Hepatocyte (in vitro differentiated cells): ENCODE measurements around the gene RFT1. TPM values are rescaled to one million over a fixed set of nuclear protein-coding genes. Genes with fewer than 3 reads are reported as not detected.
A peak's percentile ranks its signal among the peaks of the same experiment; 100 is the strongest.

Source experiments
- DNase-seq: peaks from one replicate; pipeline ENCODE4 v3.0.0-alpha.2; 2016; ENCODE audit warnings: low spot score
- H2AFZ ChIP-seq: fragments of 200-600 bp; sonication (generic); 2 replicates; pipeline ENCODE4 v1.6.0; 2016; ENCODE audit warnings: antibody characterized with exemption, mild to moderate bottlenecking
- H3K27ac ChIP-seq: fragments of 200-600 bp; sonication (generic); 2 replicates; pipeline ENCODE4 v1.5.1; 2016; ENCODE audit warnings: mild to moderate bottlenecking
- H3K27me3 ChIP-seq: fragments of 200-600 bp; sonication (generic); 2 replicates; pipeline ENCODE4 v1.6.1; 2016
- H3K36me3 ChIP-seq: fragments of 200-600 bp; sonication (generic); replicated peaks from 2 replicates; pipeline ENCODE4 v1.5.1; 2016; ENCODE audit warnings: low read depth; ENCODE audit not compliant: insufficient read depth
- H3K4me1 ChIP-seq: fragments of 200-600 bp; sonication (generic); 2 replicates; pipeline ENCODE4 v1.5.1; 2016; ENCODE audit warnings: mild to moderate bottlenecking, moderate library complexity; ENCODE audit not compliant: insufficient read depth
- H3K4me2 ChIP-seq: fragments of 200-600 bp; sonication (generic); 2 replicates; pipeline ENCODE4 v1.6.0; 2016
- H3K4me3 ChIP-seq: fragments of 200-600 bp; sonication (generic); 2 replicates; pipeline ENCODE4 v1.5.1; 2016; ENCODE audit warnings: mild to moderate bottlenecking
- H3K79me2 ChIP-seq: fragments of 200-600 bp; sonication (generic); 2 replicates; pipeline ENCODE4 v1.6.0; 2017; ENCODE audit warnings: mild to moderate bottlenecking
- H3K9me2 ChIP-seq: fragments of 200-600 bp; sonication (generic); replicated peaks from 2 replicates; pipeline ENCODE4 v1.6.0; 2017; ENCODE audit warnings: mild to moderate bottlenecking; ENCODE audit not compliant: insufficient read depth
- H3K9me3 ChIP-seq: fragments of 200-600 bp; sonication (generic); 2 replicates; pipeline ENCODE4 v1.5.1; 2016; ENCODE audit warnings: low read depth, mild to moderate bottlenecking
- H4K20me1 ChIP-seq: fragments of 200-600 bp; sonication (generic); 2 replicates; pipeline ENCODE4 v1.6.0; 2016; ENCODE audit warnings: mild to moderate bottlenecking; ENCODE audit not compliant: insufficient read depth, poor library complexity, severe bottlenecking
- CTCF ChIP-seq: fragments of 200-600 bp; sonication (generic); IDR thresholded peaks from 2 replicates; pipeline ENCODE4 v1.5.1; 2016; ENCODE audit warnings: antibody characterized with exemption, mild to moderate bottlenecking; ENCODE audit not compliant: poor library complexity
- EZH2 ChIP-seq: fragments of 200-600 bp; sonication (generic); IDR thresholded peaks from 2 replicates; pipeline ENCODE4 v1.6.1; 2016; ENCODE audit warnings: antibody characterized with exemption, mild to moderate bottlenecking, borderline replicate concordance
- EZH2phosphoT487 ChIP-seq: fragments of 200-600 bp; sonication (generic); IDR thresholded peaks from one replicate; pipeline ENCODE4 v1.6.1; 2018; ENCODE audit warnings: antibody characterized with exemption, mild to moderate bottlenecking, low read depth, moderate library complexity; ENCODE audit not compliant: unreplicated experiment, severe bottlenecking
- WGBS: methylation state at CpG from one replicate; pipeline ENCODE4 v1.1.6; 2016; ENCODE audit warnings: low lambda C conversion rate; ENCODE audit errors: missing lambda C conversion rate; 5-methylcytosine and 5-hydroxymethylcytosine counted together
- polyA plus RNA-seq: library from polyadenylated mRNA; unstranded; fragments of >200 nt; fragmentation: Nextera tagmentation; extraction: Ambion mirVana; gene quantifications from 2 replicates; pipeline ENCODE4 v1.2.1, GENCODE V29; 2016
- total RNA-seq: library from RNA; depleted of rRNA; stranded (reverse); fragments of >200 nt; gene quantifications from 2 replicates; pipeline ENCODE4 v1.2.3, GENCODE V29; 2014

RFT1 gene
- total and polyA plus RNA-seq, 2 experiments from 2014 or later: 15.9 to 32.0 TPM

GRCh38 chr3:53171827-53172505 lies 41.7 kb upstream of the RFT1 start:
- no peak overlapping the region for H3K4me3 ChIP-seq
- no peak for DNase-seq
- H3K27ac ChIP-seq: no peak overlapping the region
- H2AFZ ChIP-seq: no peak overlapping the region
- TF ChIP-seq EZH2phosphoT487: no peak
- TF ChIP-seq CTCF: no peak
- no peak for TF ChIP-seq EZH2
- H3K27me3 ChIP-seq: no peaks in the 10 kb centered on the region
- no peaks in the 10 kb centered on the region for H3K9me2 ChIP-seq
- H3K36me3 ChIP-seq: no peaks in the 10 kb centered on the region
- H4K20me1 ChIP-seq: no peaks in the 10 kb centered on the region
- H3K79me2 ChIP-seq: peaks cover 40% of the 10 kb centered on the region
- H3K9me3 ChIP-seq: no peaks in the 10 kb centered on the region
- H3K4me2 ChIP-seq: no peak overlapping the region
- H3K4me1 ChIP-seq: peaks cover 22% of the 10 kb centered on the region
- 68% methylated on average over 7 of the region's 7 CpGs for WGBS

- no peaks in the 10 kb centered on the region for H3K9me2 ChIP-seq
- peak overlapping the region; percentile 71 for H3K27ac ChIP-seq
- no peak overlapping the region for H3K4me3 ChIP-seq
- H3K4me1 ChIP-seq: peaks cover 22% of the 10 kb centered on the region
- no peak overlapping the region for H2AFZ ChIP-seq
- peaks cover 5% of the 10 kb centered on the region for H4K20me1 ChIP-seq
- no peaks in the 10 kb centered on the region for H3K27me3 ChIP-seq
- TF ChIP-seq CTCF (no peak), EZH2phosphoT487 (no peak), EZH2 (no peak)
- DNase-seq: no peak
- peaks cover 47% of the 10 kb centered on the region for H3K79me2 ChIP-seq
- WGBS: 84% methylated on average over 7 of the region's 7 CpGs
- no peak overlapping the region for H3K4me2 ChIP-seq
- no peaks in the 10 kb centered on the region for H3K9me3 ChIP-seq
- H3K36me3 ChIP-seq: no peaks in the 10 kb centered on the region
Measured at GRCh38 chr3:53171064-53171418, 40.8 kb upstream of the RFT1 start.

GRCh38 chr3:53170325-53171063 lies 40.3 kb upstream of the RFT1 start:
- no peak overlapping the region for H3K4me3 ChIP-seq
- H3K79me2 ChIP-seq: peaks cover 53% of the 10 kb centered on the region
- 78% methylated on average over 17 of the region's 17 CpGs for WGBS

More at GRCh38 chr3:53170325-53171063, 40.3 kb upstream of the RFT1 start:
- no peaks in the 10 kb centered on the region for H3K9me3 ChIP-seq
- no peak overlapping the region for H2AFZ ChIP-seq
- H3K9me2 ChIP-seq: no peaks in the 10 kb centered on the region
- H4K20me1 ChIP-seq: peaks cover 6% of the 10 kb centered on the region
- H3K27ac ChIP-seq: peak overlapping the region; percentile 71
- peak overlapping the region; percentile 27 for H3K4me2 ChIP-seq
- DNase-seq: peak; percentile 48
- no peaks in the 10 kb centered on the region for H3K27me3 ChIP-seq
- no peaks in the 10 kb centered on the region for H3K36me3 ChIP-seq
- peaks cover 22% of the 10 kb centered on the region for H3K4me1 ChIP-seq
- TF ChIP-seq EZH2 (no peak), EZH2phosphoT487 (no peak), CTCF (no peak)
